K562 (cell line): Measurements from ENCODE around the gene EMC9. TPM values are rescaled to one million over a fixed set of nuclear protein-coding genes. Genes with fewer than 3 reads are reported as not detected.

Source experiments
- ATAC-seq: fragments of 200-7000 bp; cut with Tn5 transposase; 3 replicates; pipeline ENCODE4 v1.9.1; 2020; ENCODE audit warnings: moderate library complexity
- BruUV-seq: library from RNA; stranded (reverse); fragments of 400-500 nt; replicated peaks from 2 replicates; lab custom pipeline; 2021; lab: Mats Ljungman, UMichigan
- CTCF ChIA-PET: fragments of 300-600 bp; formaldehyde crosslinking; extraction: SDS; loops from one replicate; lab custom pipeline; 2021; ENCODE audit warnings: low intra/inter-chr PET ratio; lab: Yijun Ruan, JAX
- POLR2A ChIA-PET: fragments of 300-600, 350-650 bp; sonication (Branson Sonifier 250); formaldehyde crosslinking; extraction: SDS; loops from one replicate; lab custom pipeline; 2021; ENCODE audit warnings: antibody characterized with exemption, inconsistent platforms; lab: Yijun Ruan, JAX
- DNase-seq, 4 experiments: peaks; one replicate each; pipeline versions ENCODE4 v3.0.0 to v3.0.0-alpha.2; 2011 to 2018; ENCODE audit warnings: low spot score in 3 of 4, mixed read lengths in 3 of 4; ENCODE audit errors: extremely low read depth in 1 of 4
- FAIRE-seq: peaks from 2 replicates; lab custom pipeline; 2011; peaks lifted over from hg19 to GRCh38; lab: Jason Lieb, UNC
- H2AFZ ChIP-seq: 2 replicates; pipeline ENCODE4 v1.6.0; 2011; ENCODE audit warnings: low read depth, low read length, control low read depth, inconsistent platforms
- H3K27ac ChIP-seq: fragments of 200-600 bp; 3 replicates; pipeline ENCODE4 v1.8.0; 2011; ENCODE audit warnings: low read depth, mild to moderate bottlenecking, control low read depth, inconsistent platforms, low read length, moderate library complexity, mixed read lengths; ENCODE audit errors: extremely low read depth
- H3K27me3 ChIP-seq, 2 experiments: fragments of 300-600 bp in 1 of 2; 2 replicates in 1 of 2; 3 replicates in 1 of 2; pipeline versions ENCODE4 v1.6.0 to v1.8.0; 2011; ENCODE audit warnings: inconsistent platforms in 2 of 2, low read length in 2 of 2, mild to moderate bottlenecking in 1 of 2, mixed read lengths in 1 of 2, moderate library complexity in 1 of 2; ENCODE audit not compliant: control insufficient read depth in 2 of 2, insufficient read depth in 2 of 2
- H3K36me3 ChIP-seq: fragments of 300-600 bp; 3 replicates; pipeline ENCODE4 v1.8.0; 2011; ENCODE audit warnings: mild to moderate bottlenecking, low read length, inconsistent platforms; ENCODE audit not compliant: control insufficient read depth, insufficient read depth
- H3K4me1 ChIP-seq, 2 experiments: fragments of 200-600 bp in 1 of 2; replicated peaks in 1 of 2; 2 replicates in 1 of 2; 3 replicates in 1 of 2; pipeline versions ENCODE4 v1.5.1 to v1.8.0; 2011; ENCODE audit warnings: inconsistent platforms in 2 of 2, low read length in 2 of 2, mild to moderate bottlenecking in 1 of 2, mixed read lengths in 1 of 2, moderate library complexity in 1 of 2; ENCODE audit not compliant: control insufficient read depth in 2 of 2, insufficient read depth in 2 of 2
- H3K4me2 ChIP-seq: 2 replicates; pipeline ENCODE4 v1.6.1; 2011; ENCODE audit warnings: low read length, control low read depth, inconsistent platforms, mixed read lengths; ENCODE audit not compliant: insufficient read depth
- H3K4me3 ChIP-seq: fragments of 200-600 bp; sonication (generic), shearing (Covaris generic); 2 replicates; pipeline ENCODE4 v1.5.1; 2016; ENCODE audit warnings: control low read depth, inconsistent platforms
- H3K79me2 ChIP-seq: fragments of 200-600 bp; 3 replicates; pipeline ENCODE4 v1.8.0; 2011; ENCODE audit warnings: low read length, inconsistent platforms; ENCODE audit not compliant: control insufficient read depth, insufficient read depth
- H3K9ac ChIP-seq, 2 experiments: 2 replicates each; pipeline versions ENCODE4 v1.6.0 to v1.6.1; 2011; ENCODE audit warnings: low read depth in 2 of 2, low read length in 2 of 2, control low read depth in 1 of 2, inconsistent platforms in 1 of 2, mild to moderate bottlenecking in 1 of 2, mixed read lengths in 1 of 2; ENCODE audit not compliant: insufficient read depth in 1 of 2
- H3K9me1 ChIP-seq: one replicate; pipeline ENCODE4 v1.6.0; 2011; ENCODE audit warnings: inconsistent platforms, mild to moderate bottlenecking, low read length, moderate library complexity; ENCODE audit not compliant: control insufficient read depth, insufficient read depth
- H3K9me3 ChIP-seq: replicated peaks from 2 replicates; pipeline ENCODE4 v1.5.1; 2011; ENCODE audit warnings: low read depth, low read length, inconsistent platforms; ENCODE audit not compliant: control insufficient read depth, insufficient read depth
- H4K20me1 ChIP-seq: replicated peaks from 2 replicates; pipeline ENCODE4 v1.6.1; 2011; ENCODE audit warnings: low read length, inconsistent platforms, mixed read lengths; ENCODE audit not compliant: control insufficient read depth, insufficient read depth
- NFIX ChIP-seq: fragments of 250-450 bp; sonication (Bioruptor Pico); IDR thresholded peaks from 2 replicates; pipeline ENCODE4 v1.4.0; 2020; ENCODE audit warnings: low read depth, mild to moderate bottlenecking, moderate library complexity
- RAD21 ChIP-seq, 2 experiments: fragments of 250-450 bp in 1 of 2; fragments of 450-650 bp in 1 of 2; sonication (Bioruptor Pico) in 1 of 2; formaldehyde crosslinking in 1 of 2; IDR thresholded peaks in 1 of 2; conservative IDR thresholded peaks in 1 of 2; 2 replicates each; pipeline versions ENCODE4 v1.4.0 to v1.8.0; 2020 to 2022; ENCODE audit warnings: mild to moderate bottlenecking in 2 of 2, moderate library complexity in 1 of 2
- RBFOX2 ChIP-seq: fragments of 200-400 bp; formaldehyde crosslinking; IDR thresholded peaks from 2 replicates; pipeline ENCODE4 v1.6.1; 2017; ENCODE audit warnings: low read depth, mild to moderate bottlenecking, low read length, moderate library complexity
- XRCC4 ChIP-seq: IDR thresholded peaks from one replicate; pipeline ENCODE4 v1.6.1; 2011; ENCODE audit not compliant: insufficient read depth, insufficient read length; ENCODE audit errors: extremely low read depth
- ZFPM2 ChIP-seq: fragments of 250-450 bp; sonication (Bioruptor Pico); IDR thresholded peaks from 2 replicates; pipeline ENCODE4 v1.5.1; 2022; ENCODE audit warnings: mild to moderate bottlenecking
- WGBS: fragments of 100-300 bp; shearing (Covaris generic); methylation state at CpG from one replicate; pipeline ENCODE4 v1.1.6; 2016; ENCODE audit warnings: low coverage, mixed read lengths; ENCODE audit not compliant: insufficient coverage; ENCODE audit errors: missing lambda C conversion rate; 5-methylcytosine and 5-hydroxymethylcytosine counted together
- in situ Hi-C: fragments of 300-500 bp; cut with MboI; formaldehyde crosslinking; loops from 4 replicates; pipeline ENCODE4 v1.15.0; 2018; ENCODE audit warnings: inconsistent platforms, mixed read lengths
- intact Hi-C: fragments of 100-400 bp; cut with micrococcal nuclease; formaldehyde crosslinking; loops from 2 replicates; pipeline ENCODE4 v1.14.2; 2022
- polyA plus RNA-seq, 8 experiments: library from polyadenylated mRNA; depleted of rRNA in 4 of 8; stranded (reverse) in 5 of 8; unstranded in 3 of 8; fragments of >200 nt; fragmentation: Nextera tagmentation in 2 of 8; fragmentation: Illumina TruSeq in 1 of 8; extraction: Ambion mirVana in 2 of 8; extraction: Trizol in 1 of 8; gene quantifications; 2 replicates each; pipeline versions ENCODE4 v1.2.1 to v1.2.3, GENCODE V29; 2011 to 2014; ENCODE audit warnings: inconsistent platforms in 1 of 8, missing spikeins in 1 of 8
- total RNA-seq, 7 experiments: library from RNA; depleted of rRNA in 6 of 7; stranded (reverse); fragments of >200 nt in 6 of 7; fragmentation: Illumina TruSeq in 2 of 7; extraction: Trizol in 2 of 7; gene quantifications; 2 replicates each; pipeline versions ENCODE4 v1.2.1 to v1.2.3, GENCODE V29; 2011 to 2021; ENCODE audit warnings: low replicate concordance in 1 of 7
- TF ChIP-seq, protein P1 (sequence below): sonication (generic); formaldehyde crosslinking; IDR thresholded peaks from 2 replicates; pipeline ENCODE4 v1.8.0; 2022; ENCODE audit warnings: missing genetic modification reagents, mild to moderate bottlenecking, borderline replicate concordance
- TF ChIP-seq, protein P2 (sequence below): sonication (generic); formaldehyde crosslinking; IDR thresholded peaks from 2 replicates; pipeline ENCODE4 v1.8.0; 2022; ENCODE audit warnings: mild to moderate bottlenecking, missing genetic modification reagents

The EMC9 gene
- total and polyA plus RNA-seq, 9 of the 15 experiments (the other 6 are each of a cell fraction or from before 2014, with no cell fraction given), result 3.1 to 13.2 (median 7.8) TPM

DNA sequence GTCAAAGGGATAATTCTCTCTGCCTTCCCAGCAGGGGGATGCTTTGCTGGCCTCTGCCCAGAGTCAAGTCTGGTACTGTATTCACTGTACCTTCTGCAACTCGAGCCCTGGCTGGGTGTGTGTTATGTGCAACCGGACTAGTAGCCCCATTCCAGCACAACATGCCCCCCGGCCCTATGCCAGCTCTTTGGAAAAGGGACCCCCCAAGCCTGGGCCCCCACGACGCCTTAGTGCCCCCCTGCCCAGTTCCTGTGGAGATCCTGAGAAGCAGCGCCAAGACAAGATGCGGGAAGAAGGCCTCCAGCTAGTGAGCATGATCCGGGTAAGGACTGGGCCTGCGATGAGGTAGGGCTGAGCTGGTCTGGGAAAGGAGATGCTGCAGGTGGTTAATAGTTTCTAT lies 9.2 kb upstream of the EMC9 start (continued):
- TF ChIP-seq RAD21 (CRISPR knock-in tag; conservative IDR thresholded peaks at IDR 0.05 in 1 of 2, IDR thresholded peaks at IDR 0.05 in 1 of 2), result no peak
- TF ChIP-seq, protein P1, sequence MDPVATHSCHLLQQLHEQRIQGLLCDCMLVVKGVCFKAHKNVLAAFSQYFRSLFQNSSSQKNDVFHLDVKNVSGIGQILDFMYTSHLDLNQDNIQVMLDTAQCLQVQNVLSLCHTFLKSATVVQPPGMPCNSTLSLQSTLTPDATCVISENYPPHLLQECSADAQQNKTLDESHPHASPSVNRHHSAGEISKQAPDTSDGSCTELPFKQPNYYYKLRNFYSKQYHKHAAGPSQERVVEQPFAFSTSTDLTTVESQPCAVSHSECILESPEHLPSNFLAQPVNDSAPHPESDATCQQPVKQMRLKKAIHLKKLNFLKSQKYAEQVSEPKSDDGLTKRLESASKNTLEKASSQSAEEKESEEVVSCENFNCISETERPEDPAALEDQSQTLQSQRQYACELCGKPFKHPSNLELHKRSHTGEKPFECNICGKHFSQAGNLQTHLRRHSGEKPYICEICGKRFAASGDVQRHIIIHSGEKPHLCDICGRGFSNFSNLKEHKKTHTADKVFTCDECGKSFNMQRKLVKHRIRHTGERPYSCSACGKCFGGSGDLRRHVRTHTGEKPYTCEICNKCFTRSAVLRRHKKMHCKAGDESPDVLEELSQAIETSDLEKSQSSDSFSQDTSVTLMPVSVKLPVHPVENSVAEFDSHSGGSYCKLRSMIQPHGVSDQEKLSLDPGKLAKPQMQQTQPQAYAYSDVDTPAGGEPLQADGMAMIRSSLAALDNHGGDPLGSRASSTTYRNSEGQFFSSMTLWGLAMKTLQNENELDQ (CRISPR knock-in tag), result no peak
- TF ChIP-seq, protein P2, sequence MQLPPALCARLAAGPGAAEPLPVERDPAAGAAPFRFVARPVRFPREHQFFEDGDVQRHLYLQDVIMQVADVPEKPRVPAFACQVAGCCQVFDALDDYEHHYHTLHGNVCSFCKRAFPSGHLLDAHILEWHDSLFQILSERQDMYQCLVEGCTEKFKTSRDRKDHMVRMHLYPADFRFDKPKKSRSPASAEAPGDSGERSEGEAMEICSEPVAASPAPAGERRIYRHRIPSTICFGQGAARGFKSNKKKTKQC (CRISPR knock-in tag), result no peak
- no peak for TF ChIP-seq XRCC4

DNA sequence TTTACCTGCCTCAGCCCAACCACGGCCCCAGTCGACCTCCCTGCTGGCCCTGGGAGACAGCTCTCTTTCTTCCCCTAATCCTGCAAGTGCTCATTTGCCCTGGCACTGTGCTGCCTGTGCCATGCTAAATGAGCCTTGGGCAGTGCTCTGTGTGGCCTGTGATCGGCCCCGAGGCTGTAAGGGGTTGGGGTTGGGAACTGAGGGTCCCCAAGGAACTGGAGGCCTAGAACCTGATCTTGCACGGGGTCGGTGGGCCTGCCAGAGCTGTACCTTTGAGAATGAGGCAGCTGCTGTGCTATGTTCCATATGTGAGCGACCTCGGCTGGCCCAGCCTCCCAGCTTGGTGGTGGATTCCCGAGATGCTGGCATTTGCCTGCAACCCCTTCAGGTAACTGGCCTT lies 8.7 kb upstream of the EMC9 start:
- ATAC-seq, result no peak
- no TSS peak for BruUV-seq
- peaks cover 5% of the 10 kb centered on the region for H3K9me1 ChIP-seq
- no peak for DNase-seq
- no peak overlapping the region for H3K4me3 ChIP-seq
- intact Hi-C loops (no loop called here), in situ Hi-C loops (no loop called here)
- H3K4me2 ChIP-seq, result no peak overlapping the region
- H3K9me3 ChIP-seq, result no peaks in the 10 kb centered on the region
- H3K9ac ChIP-seq, result peak overlapping the region in 1 of 2 experiments; percentile 50; a peak in 1 of 4 replicates
- H4K20me1 ChIP-seq, result no peaks in the 10 kb centered on the region
- WGBS, result 100% methylated on average over 5 of the region's 9 CpGs
- H3K27me3 ChIP-seq, result no peaks in the 10 kb centered on the region
- H3K27ac ChIP-seq, result no peak overlapping the region
- no peak overlapping the region for H2AFZ ChIP-seq
- H3K4me1 ChIP-seq, result peaks cover 12 to 33% of the 10 kb centered on the region in 2 experiments; a peak in 4 of 5 replicates
- ChIA-PET CTCF (no interaction called here), POLR2A (interaction anchor here (0.5 to 1.2 kb wide), 2 partner anchors 9 to 13 kb away, joined by 4 read pairs; partner anchors contain the start of gene EMC9)
- no peak for FAIRE-seq
- peaks cover 49% of the 10 kb centered on the region; the same call in 2 of the 3 replicates for H3K36me3 ChIP-seq
- peaks cover 28% of the 10 kb centered on the region for H3K79me2 ChIP-seq
- 0 out of 2 replicates have a peak, but pooled peaks have one; percentile 25 for TF ChIP-seq RBFOX2
- no peak for TF ChIP-seq ZFPM2 (CRISPR knock-in tag)
- TF ChIP-seq NFIX (CRISPR knock-in tag), result no peak
